Nucleus accumbens (tissue), 56 donors: Measurements from ENCODE around the gene PCDHGB4.
"Not testable (repeated sequence)": the region's sequence is repeated elsewhere in the genome, so short reads cannot be mapped to it uniquely, and the experiment has no call there.

Experiments
- DNase-seq, 56 donors: peaks; one replicate each; lab custom pipeline; 2025; lab: John Stamatoyannopoulos, UW

Gene PCDHGB4

DNA sequence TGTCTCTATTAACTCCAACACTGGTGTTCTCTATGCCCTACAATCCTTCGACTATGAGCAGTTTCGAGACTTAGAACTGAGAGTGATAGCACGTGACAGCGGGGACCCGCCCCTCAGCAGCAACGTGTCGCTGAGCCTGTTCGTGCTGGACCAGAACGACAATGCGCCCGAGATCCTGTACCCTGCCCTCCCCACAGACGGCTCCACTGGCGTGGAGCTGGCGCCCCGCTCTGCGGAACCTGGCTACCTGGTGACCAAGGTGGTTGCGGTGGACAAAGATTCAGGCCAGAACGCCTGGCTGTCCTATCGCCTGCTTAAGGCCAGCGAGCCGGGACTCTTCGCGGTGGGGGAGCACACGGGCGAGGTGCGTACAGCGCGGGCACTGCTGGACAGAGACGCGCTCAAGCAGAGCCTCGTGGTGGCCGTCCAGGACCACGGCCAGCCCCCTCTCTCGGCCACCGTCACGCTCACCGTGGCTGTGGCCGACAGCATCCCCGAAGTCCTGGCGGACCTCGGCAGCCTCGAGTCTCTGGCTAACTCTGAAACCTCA lies 35.3 kb downstream of the PCDHGB4 start:
- DNase-seq = no peak

- no peak for DNase-seq
These were observed 40.4 kb downstream of the PCDHGB4 start for GRCh38 chr5:141427783-141428426.

DNA sequence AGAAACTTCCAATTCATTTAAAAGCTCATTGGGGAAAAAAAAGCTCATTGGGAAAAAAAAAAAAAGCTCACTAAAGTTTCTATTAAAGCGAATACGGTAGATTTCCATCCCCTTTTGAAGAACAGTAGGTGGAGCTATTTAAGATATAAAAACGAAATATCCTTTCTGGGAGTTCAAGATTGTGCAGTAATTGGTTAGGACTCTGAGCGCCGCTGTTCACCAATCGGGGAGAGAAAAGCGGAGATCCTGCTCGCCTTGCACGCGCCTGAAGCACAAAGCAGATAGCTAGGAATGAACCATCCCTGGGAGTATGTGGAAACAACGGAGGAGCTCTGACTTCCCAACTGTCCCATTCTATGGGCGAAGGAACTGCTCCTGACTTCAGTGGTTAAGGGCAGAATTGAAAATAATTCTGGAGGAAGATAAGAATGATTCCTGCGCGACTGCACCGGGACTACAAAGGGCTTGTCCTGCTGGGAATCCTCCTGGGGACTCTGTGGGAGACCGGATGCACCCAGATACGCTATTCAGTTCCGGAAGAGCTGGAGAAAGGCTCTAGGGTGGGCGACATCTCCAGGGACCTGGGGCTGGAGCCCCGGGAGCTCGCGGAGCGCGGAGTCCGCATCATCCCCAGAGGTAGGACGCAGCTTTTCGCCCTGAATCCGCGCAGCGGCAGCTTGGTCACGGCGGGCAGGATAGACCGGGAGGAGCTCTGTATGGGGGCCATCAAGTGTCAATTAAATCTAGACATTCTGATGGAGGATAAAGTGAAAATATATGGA lies 43.0 kb downstream of the PCDHGB4 start, which contains the start of gene PCDHGA12:
TSS of gene PCDHGA12 (plus strand) at position 176 of the 782 bp plus-strand sequence. CDS start at position 429, 253 bp downstream.
- peak in 8 of 56 donors; percentile 16 to 45 (median 22) for DNase-seq

DNA sequence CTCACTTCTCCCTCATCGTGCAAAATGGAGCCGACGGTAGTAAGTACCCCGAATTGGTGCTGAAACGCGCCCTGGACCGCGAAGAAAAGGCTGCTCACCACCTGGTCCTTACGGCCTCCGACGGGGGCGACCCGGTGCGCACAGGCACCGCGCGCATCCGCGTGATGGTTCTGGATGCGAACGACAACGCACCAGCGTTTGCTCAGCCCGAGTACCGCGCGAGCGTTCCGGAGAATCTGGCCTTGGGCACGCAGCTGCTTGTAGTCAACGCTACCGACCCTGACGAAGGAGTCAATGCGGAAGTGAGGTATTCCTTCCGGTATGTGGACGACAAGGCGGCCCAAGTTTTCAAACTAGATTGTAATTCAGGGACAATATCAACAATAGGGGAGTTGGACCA lies 43.8 kb downstream of the PCDHGB4 start:
- DNase-seq = no peak

DNA sequence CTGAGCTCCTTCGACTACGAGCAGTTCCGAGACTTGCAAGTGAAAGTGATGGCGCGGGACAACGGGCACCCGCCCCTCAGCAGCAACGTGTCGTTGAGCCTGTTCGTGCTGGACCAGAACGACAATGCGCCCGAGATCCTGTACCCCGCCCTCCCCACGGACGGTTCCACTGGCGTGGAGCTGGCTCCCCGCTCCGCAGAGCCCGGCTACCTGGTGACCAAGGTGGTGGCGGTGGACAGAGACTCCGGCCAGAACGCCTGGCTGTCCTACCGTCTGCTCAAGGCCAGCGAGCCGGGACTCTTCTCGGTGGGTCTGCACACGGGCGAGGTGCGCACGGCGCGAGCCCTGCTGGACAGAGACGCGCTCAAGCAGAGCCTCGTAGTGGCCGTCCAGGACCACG lies 44.8 kb downstream of the PCDHGB4 start:
- DNase-seq = not testable (repeated sequence)

GRCh38 chr5:141432726-141433125 lies 45.2 kb downstream of the PCDHGB4 start:
- DNase-seq = not testable (repeated sequence)

GRCh38 chr5:141434006-141434405 lies 46.5 kb downstream of the PCDHGB4 start:
- DNase-seq = no peak

DNA sequence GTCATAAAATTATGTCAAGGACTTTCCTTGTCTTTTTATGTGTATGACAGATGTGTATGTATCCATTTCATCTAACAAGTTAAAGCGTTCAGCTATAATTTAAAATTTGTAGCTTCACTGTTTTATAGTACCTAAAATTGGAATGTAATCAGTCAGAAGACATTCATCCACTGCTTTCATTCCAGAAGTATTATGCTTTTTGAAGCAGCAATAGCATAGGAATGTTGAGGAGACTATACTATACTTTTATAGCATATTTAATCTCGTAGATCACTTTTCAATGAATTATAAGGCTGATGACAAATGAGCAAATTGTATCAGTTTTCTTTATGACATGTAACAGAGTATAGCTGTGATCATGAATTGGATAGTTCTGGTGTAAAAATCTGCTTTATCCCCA lies 49.7 kb downstream of the PCDHGB4 start:
- DNase-seq = no peak

DNA sequence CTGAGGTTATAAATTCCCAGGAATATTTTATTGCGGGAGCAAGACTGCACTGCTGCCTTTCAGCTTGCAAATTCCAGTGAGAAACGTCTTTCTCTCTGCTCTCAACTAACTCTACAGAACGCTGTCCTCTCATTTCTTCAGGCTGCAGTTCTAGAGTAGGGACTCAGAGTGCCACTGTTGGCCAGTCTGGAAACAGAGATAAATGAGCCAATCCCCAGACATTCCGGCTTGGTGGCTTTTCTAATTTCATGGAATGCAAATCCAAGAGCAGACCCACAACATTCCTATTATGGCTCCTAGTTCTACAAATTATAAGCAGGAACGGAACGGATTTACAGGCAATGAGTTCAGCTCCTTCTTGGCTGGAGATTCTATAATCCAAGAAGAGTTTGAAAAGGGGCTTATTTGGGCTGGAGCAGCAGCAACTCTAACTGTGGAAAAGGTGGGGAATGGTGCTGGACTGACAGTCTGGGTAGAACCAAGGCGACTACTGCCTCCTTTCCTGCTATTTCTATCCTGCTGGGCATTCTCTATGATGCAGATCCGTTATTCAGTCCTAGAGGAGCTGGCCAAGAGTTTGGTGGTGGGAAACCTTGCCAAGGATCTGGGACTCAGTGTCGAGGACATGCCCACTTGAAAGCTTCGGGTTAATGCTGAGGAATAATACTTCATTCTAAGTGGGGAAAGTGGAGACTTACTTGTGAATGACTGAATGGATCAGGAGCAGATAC lies 52.1 kb downstream of the PCDHGB4 start:
- no peak for DNase-seq
